ENCODE results near the gene EIPR1. TPM values are rescaled to one million over a fixed set of nuclear protein-coding genes. Genes with fewer than 3 reads are reported as not detected.

Gene EIPR1
- total and polyA plus RNA-seq, 2 experiments from 2014 or later: 17.4 to 46.3 TPM

GRCh38 chr2:3196716-3197115, 180.9 kb downstream of the EIPR1 start:
- H3K9me3 Mint-ChIP-seq: peaks cover 14% of the 10 kb centered on the region
- Histone ChIP-seq H3K4me1 (ENCODE audit: insufficient read depth) (peaks cover 9% of the 10 kb centered on the region; the same call in 1 of the 2 replicates), H3K27ac (ENCODE audit: low read depth) (no peak overlapping the region), H3K27me3 (ENCODE audit: insufficient read depth) (no peaks in the 10 kb centered on the region), H3F3A (replicated peaks; ENCODE audit: low read depth) (no peaks in the 10 kb centered on the region), H4K20me1 (replicated peaks; ENCODE audit: insufficient read depth) (no peaks in the 10 kb centered on the region; the same call in 1 of the 2 replicates), H2AFZ (no peak overlapping the region), H3K36me3 (ENCODE audit: insufficient read depth) (no peaks in the 10 kb centered on the region), H3K4me2 (no peak overlapping the region), H3K4me3 (no peak overlapping the region), H3K9me2 (ENCODE audit: insufficient read depth) (no peaks in the 10 kb centered on the region), H3K79me2 (replicated peaks; ENCODE audit: insufficient read depth) (no peaks in the 10 kb centered on the region)
- no peak overlapping the region for H3K4me3 Mint-ChIP-seq
- peaks cover 16% of the 10 kb centered on the region for H3K27me3 Mint-ChIP-seq (ENCODE audit: insufficient read depth, low read depth, poor library complexity)
- DNase-seq (ENCODE audit: low spot score): no peak
- no peak for ATAC-seq
- peaks cover 22% of the 10 kb centered on the region for H3K36me3 Mint-ChIP-seq (ENCODE audit: low read depth)
- peaks cover 45% of the 10 kb centered on the region for H3K4me1 Mint-ChIP-seq
- no peak for TF ChIP-seq POLR2AphosphoS5 (IDR thresholded peaks at IDR 0.05; ENCODE audit: low read depth)
- TF ChIP-seq CREB1 (CRISPR knock-in tag; IDR thresholded peaks at IDR 0.05; ENCODE audit: low read depth): no peak
- no peak for TF ChIP-seq CTCF (conservative IDR thresholded peaks at IDR 0.05; ENCODE audit: low read depth in 2 of 2)
- TF ChIP-seq ETS1 (IDR thresholded peaks at IDR 0.05): no peak
- TF ChIP-seq EZH2 (IDR thresholded peaks at IDR 0.05; ENCODE audit: low read depth, unreplicated experiment): no peak
- TF ChIP-seq ZNF331 (CRISPR knock-in tag; IDR thresholded peaks at IDR 0.05; ENCODE audit: low read depth): no peak
- TF ChIP-seq REST (IDR thresholded peaks at IDR 0.05; ENCODE audit: unreplicated experiment): no peak
- TF ChIP-seq STAT1 (IDR thresholded peaks at IDR 0.05; ENCODE audit: unreplicated experiment): no peak
- TF ChIP-seq JUNB (IDR thresholded peaks at IDR 0.05; ENCODE audit: unreplicated experiment): no peak
- no peak for TF ChIP-seq ZNF462 (CRISPR knock-in tag; IDR thresholded peaks at IDR 0.05)
- TF ChIP-seq ZNF114 (CRISPR knock-in tag; IDR thresholded peaks at IDR 0.05): no peak
- TF ChIP-seq NANOG (IDR thresholded peaks at IDR 0.05; ENCODE audit: borderline replicate concordance): no peak
- no peak for TF ChIP-seq EZH2phosphoT487 (IDR thresholded peaks at IDR 0.05; ENCODE audit: unreplicated experiment)
- no peak overlapping the region; the same call in 1 of the 2 replicates for H3K27ac Mint-ChIP-seq
